ENCODE data around the gene STON2. TPM values are rescaled to one million over a fixed set of nuclear protein-coding genes. Genes with fewer than 3 reads are reported as not detected.

STON2 gene
- total and polyA plus RNA-seq, 8 donors, result 8.4 to 46.7 (median 12.3) TPM

GRCh38 chr14:81264671-81265070 lies 135.5 kb downstream of the STON2 start:
- DNase-seq (no peak), ATAC-seq (no peak)
- no peaks in the 10 kb centered on the region for H3K36me3 ChIP-seq
- no peak overlapping the region for H3K27ac ChIP-seq
- no peak for TF ChIP-seq CTCF (IDR thresholded peaks at IDR 0.05)
- H3K4me3 ChIP-seq, result no peak overlapping the region
- no peaks in the 10 kb centered on the region for H3K9me3 ChIP-seq
- H3K4me1 ChIP-seq, result no peaks in the 10 kb centered on the region
- intact Hi-C loops (cut with DNase I), result loop anchor here in 1 of 2 donors (5.0 kb wide), 1 partner anchor 188 kb away; no protein-coding TSS in a partner anchor
- peaks cover 0 to 4% of the 10 kb centered on the region in 2 donors for H3K27me3 ChIP-seq

- DNase-seq (no peak), ATAC-seq (no peak)
- intact Hi-C loops (cut with DNase I), result no loop called here
- H3K9me3 ChIP-seq, result no peaks in the 10 kb centered on the region
- no peak overlapping the region for H3K27ac ChIP-seq
- H3K27me3 ChIP-seq, result peaks cover 0 to 4% of the 10 kb centered on the region in 2 donors
- no peak for TF ChIP-seq CTCF (IDR thresholded peaks at IDR 0.05)
- H3K36me3 ChIP-seq, result no peaks in the 10 kb centered on the region
- no peak overlapping the region for H3K4me3 ChIP-seq
- H3K4me1 ChIP-seq, result no peaks in the 10 kb centered on the region
Measured at GRCh38 chr14:81263777-81264410, 136.2 kb downstream of the STON2 start.

- intact Hi-C loops (cut with DNase I), result no loop called here
- no peak for DNase-seq
Measured at GRCh38 chr14:81261176-81261575, 138.9 kb downstream of the STON2 start.

GRCh38 chr14:81260732-81261131 lies 139.4 kb downstream of the STON2 start:
- ATAC-seq (no peak), DNase-seq (no peak)
- H3K4me3 ChIP-seq, result no peak overlapping the region
- H3K4me1 ChIP-seq, result no peaks in the 10 kb centered on the region
- intact Hi-C loops (cut with DNase I), result no loop called here
- TF ChIP-seq CTCF (IDR thresholded peaks at IDR 0.05), result no peak
- H3K9me3 ChIP-seq, result no peaks in the 10 kb centered on the region
- H3K27me3 ChIP-seq, result peaks cover 0 to 4% of the 10 kb centered on the region in 2 donors
- no peak overlapping the region for H3K27ac ChIP-seq
- no peaks in the 10 kb centered on the region for H3K36me3 ChIP-seq

More at GRCh38 chr14:81261176-81261575, 138.9 kb downstream of the STON2 start:
- Histone ChIP-seq H3K9me3 (no peaks in the 10 kb centered on the region), H3K27me3 (peaks cover 0 to 4% of the 10 kb centered on the region in 2 donors), H3K27ac (no peak overlapping the region), H3K4me1 (no peaks in the 10 kb centered on the region), H3K4me3 (no peak overlapping the region), H3K36me3 (no peaks in the 10 kb centered on the region)
- no peak for TF ChIP-seq CTCF (IDR thresholded peaks at IDR 0.05)
- no peak for ATAC-seq

GRCh38 chr14:81256289-81256960 lies 143.7 kb downstream of the STON2 start:
- Histone ChIP-seq H3K27ac (no peak overlapping the region), H3K4me1 (no peaks in the 10 kb centered on the region), H3K27me3 (no peaks in the 10 kb centered on the region), H3K9me3 (no peaks in the 10 kb centered on the region), H3K4me3 (no peak overlapping the region), H3K36me3 (no peaks in the 10 kb centered on the region)
- intact Hi-C loops (cut with DNase I), result no loop called here
- DNase-seq, result no peak
- TF ChIP-seq CTCF (IDR thresholded peaks at IDR 0.05), result no peak
- ATAC-seq, result no peak
